Lung (tissue), 16 donors: Measurements from ENCODE around the gene COL4A3. TPM values are rescaled to one million over a fixed set of nuclear protein-coding genes. Genes with fewer than 3 reads are reported as not detected.

Experiments
- ATAC-seq: fragments of 200-7000 bp; cut with Tn5 transposase; one replicate; pipeline ENCODE4 v1.9.1; 2020; ENCODE audit warnings: moderate number of reproducible peaks; ENCODE audit not compliant: insufficient read depth, low FRiP score
- DNase-seq, 3 donors: peaks; one replicate each; pipeline ENCODE4 v3.0.0-alpha.2; 2013 to 2017
- H3K27ac ChIP-seq, 2 donors: one replicate each; pipeline ENCODE4 v1.5.1; 2013; ENCODE audit warnings: mild to moderate bottlenecking in 2 of 2, moderate library complexity in 2 of 2, control low read depth in 1 of 2, inconsistent platforms in 1 of 2, low read depth in 1 of 2, low read length in 1 of 2
- H3K27me3 ChIP-seq, 3 donors: one replicate each; pipeline ENCODE4 v1.5.1; 2013; ENCODE audit warnings: low read length in 2 of 3; ENCODE audit not compliant: control insufficient read depth in 3 of 3, insufficient read depth in 3 of 3
- H3K36me3 ChIP-seq, 4 donors: one replicate each; pipeline ENCODE4 v1.5.1; 2013; ENCODE audit warnings: low read length in 4 of 4, mild to moderate bottlenecking in 1 of 4, moderate library complexity in 1 of 4; ENCODE audit not compliant: control insufficient read depth in 4 of 4, insufficient read depth in 4 of 4
- H3K4me1 ChIP-seq, 5 donors: one replicate each; pipeline ENCODE4 v1.5.1; 2013; ENCODE audit warnings: low read length in 5 of 5, mild to moderate bottlenecking in 2 of 5, moderate library complexity in 1 of 5; ENCODE audit not compliant: control insufficient read depth in 5 of 5, insufficient read depth in 5 of 5
- H3K4me3 ChIP-seq: one replicate; pipeline ENCODE4 v1.5.1; 2013; ENCODE audit warnings: mild to moderate bottlenecking, control low read depth, moderate library complexity
- H3K9ac ChIP-seq, 2 donors: one replicate each; pipeline ENCODE4 v1.5.1; 2013; ENCODE audit warnings: low read length in 2 of 2, control low read depth in 1 of 2; ENCODE audit not compliant: insufficient read depth in 1 of 2
- H3K9me3 ChIP-seq, 4 donors: one replicate each; pipeline ENCODE4 v1.5.1; 2013; ENCODE audit warnings: low read length in 3 of 4, mild to moderate bottlenecking in 1 of 4, moderate library complexity in 1 of 4; ENCODE audit not compliant: control insufficient read depth in 4 of 4, insufficient read depth in 3 of 4
- CTCF ChIP-seq: IDR thresholded peaks from 2 replicates; pipeline ENCODE4 v1.5.1; 2012; ENCODE audit warnings: mild to moderate bottlenecking; ENCODE audit errors: control extremely low read depth, extremely low read depth
- WGBS, 2 donors: extraction: QIAGEN DNeasy Blood & Tissue Kit; methylation state at CpG; one replicate each; pipeline ENCODE4 v1.1.7; 2013; 5-methylcytosine and 5-hydroxymethylcytosine counted together
- long read RNA-seq, 5 donors: transcript quantifications; one replicate each; lab custom pipeline, GENCODE V29; 2026
- polyA plus RNA-seq, 2 donors: library from polyadenylated mRNA; stranded (reverse); fragments of 200-250 nt; gene quantifications; one replicate each; pipeline ENCODE4 v1.2.1, GENCODE V29; 2013
- total RNA-seq, 2 donors: library from RNA; depleted of rRNA in 1 of 2; stranded (reverse); fragments of >200 nt in 1 of 2; gene quantifications; one replicate each; pipeline ENCODE4 v1.2.1, GENCODE V29; 2014 to 2021
- donor health status: control.
- donor health status: control.
- donor health status: Bipolar disorder and iron deficiency.
- donor health status: healthy.
- donor health status: DM: yes; HTN: yes; CAD: no.

COL4A3 gene
- total RNA-seq = 10 to 100 TPM; 21.1 to 34.2 TPM
- 10 to 100 TPM in 1 of 2 donors, 1 to 10 TPM in 1; 3.5 to 19.4 TPM for polyA plus RNA-seq
- long read RNA-seq, donor 1 = 0 reads
- long read RNA-seq, donor 2 = 0 reads
- long read RNA-seq, donor 3 = 0 reads
- long read RNA-seq, donor 4 = 0 reads
- long read RNA-seq, donor 5 = 0 reads

DNA sequence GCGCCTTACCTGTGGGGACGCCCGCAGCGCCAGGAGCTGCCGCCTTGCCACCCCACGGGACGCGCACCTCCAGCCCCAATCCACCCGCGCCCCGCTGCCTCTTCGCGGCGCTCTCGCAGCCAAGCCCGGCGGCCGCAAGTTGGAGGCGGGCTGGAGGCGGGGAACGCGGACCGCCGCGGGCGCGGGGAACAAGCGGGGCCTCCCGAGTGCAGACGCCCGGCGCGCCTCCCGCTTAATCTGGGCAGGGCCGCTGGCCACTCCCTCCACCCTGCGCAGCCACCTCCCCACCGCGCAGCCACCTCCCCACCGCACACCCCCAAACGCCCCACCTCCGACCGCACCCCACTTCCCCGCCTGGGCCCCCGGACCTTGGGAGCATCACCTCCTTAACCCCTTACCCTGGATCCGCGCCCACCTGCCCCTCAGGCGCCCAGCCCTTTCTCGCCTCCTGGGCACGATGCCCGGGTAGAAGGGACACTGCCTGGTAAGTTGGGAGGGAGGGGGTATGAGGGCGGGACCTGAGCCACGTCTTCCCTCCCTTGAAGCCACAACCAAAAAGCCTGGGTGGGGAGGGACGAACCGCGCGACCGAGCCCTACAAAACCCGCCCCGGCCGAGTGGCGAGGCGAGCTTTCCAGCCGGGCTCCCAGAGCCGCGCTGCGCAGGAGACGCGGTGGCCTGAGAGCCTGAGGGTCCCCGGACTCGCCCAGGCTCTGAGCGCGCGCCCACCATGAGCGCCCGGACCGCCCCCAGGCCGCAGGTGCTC, at the start of gene COL4A3, which contains the start of gene COL4A4:
TSS of gene COL4A3 (plus strand) at position 627 of the 765 bp plus-strand sequence. CDS start at position 730, 103 bp downstream.
TSS of gene COL4A4 (minus strand) at position 208 of the 765 bp plus-strand sequence. CDS start 16,722 bp downstream, outside the sequence.
- no peak for TF ChIP-seq CTCF
- peak; percentile 89 for ATAC-seq
- Histone ChIP-seq H3K4me1 (peaks cover 0 to 9% (median 0%) of the 10 kb centered on the region in 5 donors), H3K4me3 (peak within 1 kb of the TSS; percentile 40), H3K9me3 (peaks cover 0 to 2% (median 0%) of the 10 kb centered on the region in 4 donors), H3K27me3 (peaks cover 0 to 48% (median 39%) of the 10 kb centered on the region in 3 donors), H3K27ac (peak within 1 kb of the TSS in 1 of 2 donors; percentile 85), H3K36me3 (no peaks in the 10 kb centered on the region), H3K9ac (no peak within 1 kb of the TSS)
- 1 to 2% methylated on average over 53 to 77 of the region's 77 CpGs for WGBS, 2 donors
- peak; percentile 29 to 36 (median 34) for DNase-seq

- Histone ChIP-seq H3K27ac (no peak overlapping the region), H3K27me3 (no peaks in the 10 kb centered on the region), H3K4me1 (peaks cover 0 to 3% (median 0%) of the 10 kb centered on the region in 5 donors), H3K36me3 (no peaks in the 10 kb centered on the region), H3K9ac (no peak overlapping the region), H3K4me3 (no peak overlapping the region), H3K9me3 (no peaks in the 10 kb centered on the region)
- peak in 2 of 3 donors; percentile 27 to 39 for DNase-seq
- no peak for TF ChIP-seq CTCF
- no peak for ATAC-seq
- WGBS, 2 donors = 74 to 75% methylated on average over 5 of the region's 5 CpGs
These were observed 48.7 kb upstream of the COL4A3 start for GRCh38 chr2:227115761-227116160.

DNA sequence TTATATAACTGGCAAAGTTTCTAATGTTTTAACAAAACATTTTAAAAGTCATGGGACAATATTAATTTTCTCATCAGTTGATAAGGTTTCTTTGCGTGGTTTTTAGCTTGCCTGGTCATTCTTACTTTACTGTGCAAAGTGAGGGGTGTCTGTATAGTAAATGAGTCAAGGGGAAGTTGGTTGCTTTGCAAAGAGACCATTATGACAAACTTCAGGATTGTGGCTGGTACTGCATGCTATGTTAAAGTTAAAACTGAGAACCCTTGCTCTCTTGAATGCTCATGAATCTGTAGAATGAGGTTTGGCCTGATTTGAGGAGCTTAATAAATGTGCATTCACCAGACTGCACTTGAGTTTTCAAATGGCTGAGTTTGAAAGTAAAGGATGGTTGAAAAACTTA, 47.4 kb upstream of the COL4A3 start:
- WGBS, 2 donors = 76 to 80% methylated on average over 1 of the region's 1 CpG
- no peaks in the 10 kb centered on the region for H3K27me3 ChIP-seq
- no peak overlapping the region for H3K27ac ChIP-seq
- no peak overlapping the region for H3K9ac ChIP-seq
- ATAC-seq = no peak
- DNase-seq = no peak
- peaks cover 0 to 1% (median 0%) of the 10 kb centered on the region in 4 donors for H3K36me3 ChIP-seq
- TF ChIP-seq CTCF = no peak
- H3K9me3 ChIP-seq = no peaks in the 10 kb centered on the region
- H3K4me3 ChIP-seq = no peak overlapping the region
- H3K4me1 ChIP-seq = peaks cover 0 to 3% (median 0%) of the 10 kb centered on the region in 5 donors
